Measurements from ENCODE around the gene SLC24A3.

GRCh38 chr20:19285436-19285835, 73.0 kb downstream of the SLC24A3 start:
- TF ChIP-seq CTCF (IDR thresholded peaks at IDR 0.05; ENCODE audit: low read depth, low read length) (no peak), EZH2phosphoT487 (IDR thresholded peaks at IDR 0.05; ENCODE audit: low read depth) (no peak)
